H1 (cell line): ENCODE data around the gene RPL38. TPM values are rescaled to one million over a fixed set of nuclear protein-coding genes. Genes with fewer than 3 reads are reported as not detected.

ENCODE experiments used
- PHF8 ChIP-seq: fragments of 200-600 bp; sonication (generic); conservative IDR thresholded peaks from 2 replicates; pipeline ENCODE4 v1.7.1; 2012; ENCODE audit warnings: low read depth, mild to moderate bottlenecking, inconsistent platforms, low read length, moderate library complexity
- polyA plus RNA-seq, 7 experiments: library from polyadenylated mRNA; depleted of rRNA in 3 of 7; stranded (reverse) in 5 of 7; unstranded in 2 of 7; fragments of >200 nt in 5 of 7; fragments of 200-250 nt in 2 of 7; gene quantifications; 1 replicate in 5 of 7; 2 replicates in 1 of 7; 4 replicates in 1 of 7; pipeline versions ENCODE4 v1.2.1 to v1.2.3, GENCODE V29; 2011 to 2013; ENCODE audit warnings: missing spikeins in 2 of 7, mixed read lengths in 2 of 7
- total RNA-seq: library from RNA; stranded (reverse); fragmentation: NEBNext Ultra II Directional; extraction: Animal tissue kit (Norgen Biotek cat#: 25700); gene quantifications from 2 replicates; pipeline ENCODE4 v1.2.1, GENCODE V29; 2021
- TF ChIP-seq, protein P1 (sequence below): IDR thresholded peaks from 2 replicates; pipeline ENCODE4 v1.6.1; 2012; ENCODE audit warnings: inconsistent platforms

The RPL38 gene
- total and polyA plus RNA-seq, 2 of the 8 experiments (the other 6 are each of a cell fraction or from before 2014, with no cell fraction given), result 412 to 1,195 TPM

DNA sequence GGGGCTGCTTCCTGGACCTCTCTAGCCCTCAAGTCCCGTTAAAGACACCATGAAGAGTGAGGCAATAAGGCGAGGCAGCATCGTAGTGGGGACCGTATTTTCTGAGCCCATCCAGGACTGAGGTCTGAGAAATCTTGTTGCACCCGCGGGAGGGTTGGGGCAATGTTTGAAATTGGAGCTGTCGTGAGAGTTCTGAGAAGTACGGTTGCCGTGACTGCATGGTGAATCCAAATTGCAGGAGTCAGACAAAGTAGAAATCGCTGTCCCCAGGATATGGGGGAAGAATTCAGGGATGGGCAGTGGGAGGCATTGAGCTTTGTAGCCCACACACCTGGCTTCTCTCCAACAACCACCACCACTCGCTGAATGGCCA lies 42.0 kb upstream of the RPL38 start (continued):
- no peak for TF ChIP-seq PHF8
- TF ChIP-seq, protein P1, sequence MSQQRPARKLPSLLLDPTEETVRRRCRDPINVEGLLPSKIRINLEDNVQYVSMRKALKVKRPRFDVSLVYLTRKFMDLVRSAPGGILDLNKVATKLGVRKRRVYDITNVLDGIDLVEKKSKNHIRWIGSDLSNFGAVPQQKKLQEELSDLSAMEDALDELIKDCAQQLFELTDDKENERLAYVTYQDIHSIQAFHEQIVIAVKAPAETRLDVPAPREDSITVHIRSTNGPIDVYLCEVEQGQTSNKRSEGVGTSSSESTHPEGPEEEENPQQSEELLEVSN, result no peak
